Measurements from ENCODE around the gene SNX33.
"Not testable (repeated sequence)": the region's sequence is repeated elsewhere in the genome, so short reads cannot be mapped to it uniquely, and the experiment has no call there.

SNX33 gene, protein sequence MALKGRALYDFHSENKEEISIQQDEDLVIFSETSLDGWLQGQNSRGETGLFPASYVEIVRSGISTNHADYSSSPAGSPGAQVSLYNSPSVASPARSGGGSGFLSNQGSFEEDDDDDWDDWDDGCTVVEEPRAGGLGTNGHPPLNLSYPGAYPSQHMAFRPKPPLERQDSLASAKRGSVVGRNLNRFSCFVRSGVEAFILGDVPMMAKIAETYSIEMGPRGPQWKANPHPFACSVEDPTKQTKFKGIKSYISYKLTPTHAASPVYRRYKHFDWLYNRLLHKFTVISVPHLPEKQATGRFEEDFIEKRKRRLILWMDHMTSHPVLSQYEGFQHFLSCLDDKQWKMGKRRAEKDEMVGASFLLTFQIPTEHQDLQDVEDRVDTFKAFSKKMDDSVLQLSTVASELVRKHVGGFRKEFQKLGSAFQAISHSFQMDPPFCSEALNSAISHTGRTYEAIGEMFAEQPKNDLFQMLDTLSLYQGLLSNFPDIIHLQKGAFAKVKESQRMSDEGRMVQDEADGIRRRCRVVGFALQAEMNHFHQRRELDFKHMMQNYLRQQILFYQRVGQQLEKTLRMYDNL

DNA sequence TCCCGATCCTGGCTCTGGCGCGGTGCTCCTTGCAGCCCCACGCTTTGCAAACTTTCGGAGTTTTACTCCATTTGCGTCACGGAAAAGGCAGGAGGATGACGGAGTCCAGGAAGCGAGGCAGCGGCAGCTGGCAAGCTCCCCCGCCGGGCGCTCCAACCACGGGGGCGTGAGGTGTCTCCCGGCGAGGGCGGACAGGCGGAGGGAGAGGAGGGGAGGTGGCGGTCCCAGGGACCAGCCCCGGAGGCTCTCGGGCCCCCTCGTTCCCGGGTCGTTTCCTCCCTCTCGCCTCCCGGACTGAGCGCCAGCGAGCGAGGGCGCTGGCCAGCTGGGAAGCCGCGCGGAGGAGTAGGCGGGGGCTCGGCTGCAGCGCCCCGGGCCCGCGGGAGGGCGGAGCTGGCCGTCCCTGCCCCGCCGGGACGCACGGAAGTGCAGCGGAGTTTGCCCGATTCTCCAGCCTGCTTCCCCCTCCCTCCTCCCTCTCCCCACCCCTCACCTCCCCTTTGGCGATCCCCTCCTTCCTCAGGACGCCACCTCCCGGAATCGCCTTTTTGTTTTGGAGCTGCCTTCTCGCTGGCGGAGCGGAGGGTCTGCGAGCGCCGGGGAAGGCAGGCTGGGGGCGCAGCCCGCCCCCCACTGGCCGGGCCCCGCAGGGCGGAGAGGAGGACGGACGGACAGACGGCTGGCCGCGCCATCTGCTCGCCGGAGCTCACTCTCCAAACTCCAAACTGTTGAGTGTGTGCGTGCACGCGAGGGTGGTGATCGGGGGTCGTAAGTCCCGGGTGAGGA, at the start of gene SNX33:
TSS of gene SNX33 (plus strand) at position 543 of the 786 bp plus-strand sequence. CDS start 1,191 bp downstream, outside the sequence.
- DNase-seq: peak; percentile 54

DNA sequence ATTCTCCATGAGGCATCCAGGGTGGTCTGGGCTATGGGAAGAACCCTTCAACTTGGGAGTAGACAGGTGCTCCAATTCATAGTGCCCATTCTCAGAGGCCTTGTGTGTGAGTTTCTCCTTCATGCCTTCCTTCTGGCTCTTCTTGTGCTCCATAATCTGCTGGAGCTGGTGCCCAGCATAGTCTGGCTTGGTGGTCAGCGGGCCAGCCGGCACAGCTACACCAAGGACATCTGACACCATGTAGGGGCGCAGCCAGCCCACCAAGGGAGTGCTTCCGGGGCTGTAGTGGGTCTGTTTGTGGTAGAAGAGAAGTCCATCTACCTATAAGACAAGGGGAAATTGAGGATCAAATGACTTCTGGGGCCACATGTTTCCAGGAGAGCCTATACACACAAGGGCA, 49.4 kb upstream of the SNX33 start:
- DNase-seq: no peak

DNA sequence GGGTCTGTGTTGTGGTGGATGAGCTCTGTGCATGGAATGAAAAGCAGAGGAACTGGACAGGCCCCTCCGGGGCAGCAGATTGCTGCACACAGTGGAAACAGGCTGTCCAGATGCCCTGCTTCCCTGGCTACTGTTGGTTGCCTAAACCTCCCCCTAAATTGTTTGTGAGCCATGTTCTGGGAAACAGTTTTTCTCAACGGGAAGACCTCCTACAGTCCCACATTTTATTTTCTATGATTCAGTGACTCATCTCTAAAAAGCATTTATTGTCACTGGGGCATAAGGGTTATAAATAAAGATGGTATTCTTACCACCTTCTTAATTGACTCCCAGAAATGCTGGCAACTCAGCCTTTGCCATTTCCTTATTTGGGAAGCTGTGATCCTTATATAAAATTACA, 48.3 kb upstream of the SNX33 start:
- no peak for DNase-seq

DNA sequence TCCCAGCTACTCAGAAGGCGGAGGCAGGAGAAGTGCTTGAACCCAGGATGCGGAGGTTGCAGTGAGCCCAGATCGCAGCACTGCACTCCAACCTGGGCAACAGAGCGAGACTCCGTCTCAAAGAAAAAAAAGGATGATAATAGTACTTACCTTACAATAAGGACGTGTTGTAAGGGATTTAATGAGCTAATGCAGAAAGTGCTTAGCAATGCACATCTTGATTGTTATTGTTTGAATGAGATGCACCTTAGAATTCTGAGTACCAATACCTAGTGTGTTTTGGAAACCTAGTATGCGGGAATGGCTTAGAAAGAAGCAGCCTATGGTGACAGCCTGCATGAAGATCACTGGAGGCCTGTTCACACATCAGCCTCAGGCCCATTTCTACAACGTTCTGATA, 41.7 kb upstream of the SNX33 start:
- DNase-seq: no peak

DNA sequence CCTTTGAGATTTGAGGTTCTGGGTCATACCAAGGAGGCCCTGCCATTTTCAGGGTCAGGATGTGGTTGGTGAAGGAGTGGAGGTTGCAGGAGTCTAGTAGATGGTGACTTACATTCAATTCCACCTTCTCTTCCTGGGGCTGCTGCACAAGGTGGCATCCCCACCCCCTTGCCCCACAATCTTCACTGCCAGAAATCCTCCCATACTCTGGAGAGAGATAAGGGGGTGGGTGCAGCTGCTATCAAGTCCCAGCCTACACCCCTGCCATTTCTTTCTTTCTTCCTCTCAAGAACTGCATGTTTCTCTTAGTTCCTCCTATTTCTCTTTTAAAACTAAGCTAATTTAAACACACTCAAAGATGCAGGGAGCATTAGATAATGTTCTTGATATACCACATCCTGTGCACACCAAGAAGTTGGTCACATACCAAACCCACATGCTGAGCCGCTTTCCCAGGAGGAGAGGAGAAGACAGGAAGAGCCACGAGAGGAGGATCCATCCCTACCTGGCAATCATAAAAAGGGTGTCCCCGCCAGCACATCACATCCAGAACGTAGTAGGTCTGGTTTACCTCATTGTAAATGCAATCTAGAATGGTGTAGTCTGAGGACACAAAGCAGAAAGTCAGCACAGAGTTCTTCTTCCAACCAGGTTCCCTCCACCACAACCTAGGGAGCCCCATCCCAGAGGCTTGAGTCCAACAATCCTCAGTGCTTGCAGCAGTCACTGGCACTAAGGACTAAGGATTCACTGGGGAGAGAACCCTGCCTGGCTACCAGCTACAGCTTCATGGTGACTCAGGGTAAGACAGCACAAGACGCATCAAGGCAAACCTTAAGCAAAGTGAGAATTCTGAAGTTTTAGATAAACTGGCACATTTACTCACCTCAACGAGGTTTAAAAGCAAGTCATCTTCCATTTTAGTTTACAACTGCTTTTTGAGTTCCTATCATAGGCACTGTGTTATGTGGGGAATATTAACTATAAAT, 40.7 kb upstream of the SNX33 start:
- peak; percentile 95 for DNase-seq

DNA sequence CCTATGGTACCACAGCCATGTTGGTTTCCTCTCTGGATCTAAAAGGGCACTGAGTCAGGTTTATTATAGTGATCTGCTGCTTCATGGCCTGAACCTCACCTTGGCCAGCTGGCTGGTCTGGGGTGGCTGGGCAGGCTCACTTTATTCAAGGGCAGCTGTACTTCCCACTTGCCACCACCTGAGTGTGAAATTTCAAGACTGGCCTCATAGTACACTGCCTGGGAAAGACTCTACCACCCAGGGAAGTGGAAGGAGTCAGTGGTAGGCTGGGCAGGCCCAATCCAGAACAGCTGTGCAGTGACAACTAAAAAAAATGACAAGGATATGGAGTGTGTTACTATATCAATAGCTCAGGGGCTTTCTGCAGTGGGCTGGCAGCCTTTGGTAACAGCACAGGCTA, 30.9 kb upstream of the SNX33 start:
- DNase-seq: no peak

DNA sequence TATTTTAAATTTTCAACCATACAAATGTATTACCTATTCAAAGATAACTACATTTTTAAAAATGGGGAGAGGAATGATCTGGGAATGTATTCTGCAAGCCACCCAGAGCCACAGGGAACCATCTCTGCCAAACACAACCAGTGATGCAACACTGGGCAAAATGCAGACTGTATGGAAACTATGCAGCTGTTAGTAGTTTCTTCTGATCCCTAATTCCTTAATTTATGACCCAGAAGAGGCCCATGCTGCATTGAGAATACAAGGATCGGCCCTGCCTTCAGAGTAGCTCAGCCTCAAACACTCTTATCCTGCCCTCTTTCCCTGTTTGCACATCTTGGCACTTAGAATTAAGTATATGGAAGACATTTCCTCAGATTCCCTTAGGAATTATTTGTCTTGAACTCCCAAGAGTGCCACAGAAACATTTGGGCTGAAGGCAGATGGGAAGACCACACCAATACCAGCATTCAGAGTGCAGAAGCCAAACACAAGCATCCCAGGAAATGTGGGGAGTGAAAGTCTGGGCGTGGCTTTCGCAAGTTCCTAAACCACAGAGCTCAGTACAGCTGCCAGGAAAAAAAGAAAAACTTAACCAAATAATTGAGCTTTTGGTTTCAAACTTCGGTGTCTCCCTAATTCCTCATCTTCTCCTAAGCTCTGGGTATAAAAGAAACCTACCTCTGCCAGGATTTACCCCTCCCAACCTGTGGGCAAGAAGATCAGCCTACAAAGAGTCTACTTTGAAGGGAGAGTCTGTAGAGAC, 27.5 kb upstream of the SNX33 start:
- no peak for DNase-seq

DNA sequence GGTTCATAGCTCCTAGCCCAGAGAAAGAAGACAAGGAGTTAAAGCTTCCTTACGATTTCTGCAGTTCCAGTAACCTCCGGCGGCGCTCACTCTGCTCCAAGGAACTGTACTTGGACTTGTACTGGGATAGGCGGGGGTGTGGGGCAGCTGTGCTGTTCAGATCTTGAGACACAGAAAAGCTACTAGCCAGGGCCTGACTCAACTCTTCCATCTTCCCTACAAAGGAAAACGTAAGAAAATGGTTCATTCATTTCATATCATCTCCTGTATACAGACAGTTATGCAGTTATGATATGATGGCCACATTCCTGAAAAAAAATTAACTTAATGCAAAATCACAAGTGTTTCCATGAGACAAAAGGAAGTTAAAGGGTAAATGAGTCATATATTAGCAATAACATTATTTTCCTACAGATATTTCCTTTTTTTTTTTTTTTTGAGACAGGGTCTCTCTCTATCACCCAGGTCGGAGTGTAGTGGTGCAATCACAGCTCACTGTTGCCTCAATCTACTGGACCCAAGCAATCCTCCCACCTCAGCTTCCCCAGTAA, 26.8 kb upstream of the SNX33 start:
- DNase-seq: no peak

DNA sequence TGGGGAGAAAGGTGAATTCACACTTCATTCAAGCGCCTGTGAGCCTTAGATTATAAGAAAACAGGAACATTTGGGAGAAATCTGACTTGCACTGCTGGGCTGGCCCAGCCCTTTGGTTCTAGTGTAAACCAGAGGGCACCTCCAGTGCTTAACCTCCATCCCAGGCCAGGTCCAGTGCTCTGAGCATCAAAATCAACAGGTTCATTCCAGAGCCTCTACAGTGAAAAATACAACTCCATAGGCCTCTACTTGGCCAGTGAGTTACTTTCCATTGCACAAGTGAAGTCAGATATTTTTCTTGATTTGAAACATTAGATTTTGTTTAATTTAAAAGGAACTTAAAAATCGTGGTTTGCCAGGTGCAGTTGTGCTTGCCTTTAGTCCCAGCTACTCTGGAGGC, 25.2 kb upstream of the SNX33 start:
- no peak for DNase-seq

DNA sequence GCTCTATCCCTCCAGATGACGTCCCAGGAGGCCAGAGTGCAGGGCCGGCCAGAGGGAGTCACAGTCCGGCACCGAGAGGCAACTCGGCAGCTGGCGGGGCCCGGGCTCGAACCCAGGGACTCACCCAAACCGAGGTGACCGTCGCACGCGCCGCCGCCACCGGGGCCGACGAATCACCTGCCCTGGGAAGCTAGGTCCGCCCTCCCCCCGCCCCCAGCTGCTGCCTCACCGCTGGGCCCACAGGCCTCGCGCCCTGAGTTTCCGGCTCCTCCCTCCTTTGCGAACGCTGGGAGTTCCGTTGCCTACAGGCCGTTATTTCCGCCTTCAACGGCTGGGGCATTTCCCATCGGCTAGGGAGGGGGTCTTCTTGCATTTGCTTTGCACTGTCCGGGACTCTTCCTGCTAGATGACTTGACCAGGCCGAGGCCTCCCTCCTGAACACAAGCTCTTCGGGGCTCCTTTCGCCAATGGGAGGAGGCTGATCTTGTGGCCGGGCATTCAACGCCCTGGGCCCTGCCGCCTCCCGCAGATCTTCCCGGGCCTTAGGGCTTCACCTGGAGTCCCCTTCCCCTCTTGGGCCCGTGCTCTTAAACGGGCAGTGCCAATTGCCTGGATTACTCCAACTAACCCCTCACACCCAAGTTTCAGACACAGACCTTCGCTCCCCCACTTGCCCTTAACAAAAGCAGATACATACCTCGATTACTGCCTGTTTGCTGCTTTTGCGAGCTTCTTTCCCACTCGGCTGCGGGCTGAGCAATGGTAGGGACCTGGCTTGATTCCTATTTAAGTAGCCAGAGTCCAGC, 22.0 kb upstream of the SNX33 start, which contains the start of gene SNUPN:
TSS of gene SNUPN (minus strand) at position 184 of the 806 bp plus-strand sequence. CDS start 4,674 bp downstream, outside the sequence.
- peak; percentile 98 for DNase-seq

DNA sequence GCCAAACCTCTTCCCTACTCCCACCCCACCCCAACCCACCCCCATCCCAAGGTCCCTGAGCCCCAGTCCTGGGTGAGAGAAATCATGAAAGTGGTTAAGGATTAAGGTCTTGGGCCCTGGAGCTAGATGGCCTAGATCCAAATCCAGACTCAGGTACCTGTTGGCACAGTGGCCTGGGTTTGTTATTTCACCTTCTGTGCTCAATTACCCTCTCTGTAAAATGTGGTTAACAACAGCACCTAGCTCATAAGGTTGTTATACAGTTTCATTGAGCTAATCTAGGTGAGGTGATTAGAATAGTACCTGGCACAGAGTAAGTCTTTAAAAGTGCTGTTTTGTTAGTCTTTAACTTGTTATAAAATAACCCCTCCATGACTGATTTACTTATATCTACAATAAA, 15.8 kb upstream of the SNX33 start:
- DNase-seq: no peak

DNA sequence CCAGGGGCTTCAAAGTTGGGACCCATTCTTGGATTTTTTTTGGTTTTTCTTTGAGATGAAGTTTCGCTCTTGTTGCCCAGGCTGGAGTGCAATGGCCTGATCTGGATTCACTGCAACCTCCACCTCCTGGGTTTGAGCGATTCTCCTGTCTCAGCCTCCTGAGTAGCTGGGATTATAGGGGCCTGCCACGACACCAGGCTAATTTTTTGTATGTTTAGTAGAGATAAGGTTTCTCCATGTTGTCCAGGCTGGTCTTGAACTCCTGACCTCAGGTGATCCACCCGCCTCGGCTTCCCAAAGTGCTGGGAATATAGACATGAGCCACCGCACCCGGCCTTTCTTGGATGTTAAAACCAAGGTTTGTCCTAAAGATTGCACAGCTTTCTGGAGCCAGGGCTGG, 13.8 kb upstream of the SNX33 start:
- DNase-seq: not testable (repeated sequence)

DNA sequence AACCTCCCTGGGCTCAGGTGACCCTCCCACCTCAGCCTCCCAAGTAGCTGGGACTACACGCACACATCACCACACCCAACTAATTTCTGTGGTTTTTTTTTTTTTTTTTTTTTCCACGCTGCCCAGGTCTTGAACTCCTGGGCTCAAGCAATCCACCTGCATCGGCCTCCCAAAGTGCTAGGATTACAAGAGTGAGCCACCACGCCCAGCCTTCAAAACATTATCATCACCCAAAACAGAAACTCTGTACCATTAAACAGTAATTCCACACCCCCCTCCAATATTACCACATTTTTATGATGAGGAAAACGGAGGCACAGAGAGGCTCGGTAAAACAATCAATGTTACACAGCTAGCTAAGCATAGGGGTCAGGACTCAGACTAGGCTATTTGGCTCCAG, 11.7 kb upstream of the SNX33 start:
- no peak for DNase-seq

DNA sequence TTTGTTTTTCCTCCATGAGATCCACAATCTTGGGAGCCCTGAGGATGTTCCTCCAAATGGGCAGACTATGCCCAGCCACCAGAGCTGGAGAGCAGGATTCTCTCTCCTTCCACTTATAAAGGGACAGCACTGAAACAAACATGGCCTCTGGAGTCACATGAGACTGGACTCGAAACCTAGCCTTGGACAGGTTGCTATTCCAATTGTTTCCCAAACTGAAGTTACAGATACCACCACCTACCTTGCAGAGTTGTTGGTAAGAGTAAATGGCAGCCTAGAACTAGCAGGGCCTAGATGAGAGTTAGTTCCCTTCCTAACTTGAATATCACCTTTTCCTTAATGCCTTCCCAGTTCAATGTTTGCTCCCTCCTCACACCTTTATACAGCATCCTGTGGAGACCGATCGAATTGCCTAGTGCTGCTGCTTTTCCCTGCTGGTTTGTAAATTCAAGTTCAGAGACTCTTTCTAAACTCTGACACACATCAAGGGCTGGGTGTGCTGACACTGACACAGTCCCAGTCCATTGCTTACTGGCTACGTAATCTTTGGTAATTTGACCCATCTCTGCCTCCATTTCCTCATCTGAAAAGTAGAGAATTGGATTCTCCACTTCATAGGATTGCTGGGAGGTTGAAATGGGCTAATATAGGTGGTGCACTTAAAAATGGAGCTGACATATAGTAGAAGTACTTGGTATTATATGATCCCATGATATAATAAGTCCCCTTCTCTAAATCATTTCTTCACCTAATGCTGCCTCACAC, 10.3 kb upstream of the SNX33 start:
- DNase-seq: no peak

DNA sequence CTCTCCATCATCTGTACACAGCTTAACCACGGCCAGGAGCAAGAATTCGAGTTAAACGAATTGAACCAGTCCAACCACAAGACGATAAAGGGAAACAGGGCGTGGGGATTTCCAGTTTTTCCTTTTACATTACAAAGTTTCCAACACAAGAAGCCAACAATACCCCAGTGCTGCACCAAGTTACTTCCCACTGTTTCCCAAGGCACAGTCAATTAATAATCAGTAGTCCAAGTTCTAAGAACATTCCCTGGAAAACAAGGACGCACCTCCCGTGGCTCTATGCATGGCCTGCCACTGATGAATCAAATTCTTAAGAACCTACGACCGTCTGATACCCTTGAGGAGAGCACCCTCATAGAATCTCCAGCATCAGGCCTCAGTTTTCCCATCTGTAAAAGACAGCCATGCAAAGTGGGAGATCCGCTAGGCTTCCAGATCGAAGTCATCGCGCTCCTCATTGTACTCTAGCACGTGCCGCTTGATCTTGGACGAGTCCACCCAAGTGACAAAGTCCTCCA, 8.5 kb upstream of the SNX33 start:
- DNase-seq: peak; percentile 48

DNA sequence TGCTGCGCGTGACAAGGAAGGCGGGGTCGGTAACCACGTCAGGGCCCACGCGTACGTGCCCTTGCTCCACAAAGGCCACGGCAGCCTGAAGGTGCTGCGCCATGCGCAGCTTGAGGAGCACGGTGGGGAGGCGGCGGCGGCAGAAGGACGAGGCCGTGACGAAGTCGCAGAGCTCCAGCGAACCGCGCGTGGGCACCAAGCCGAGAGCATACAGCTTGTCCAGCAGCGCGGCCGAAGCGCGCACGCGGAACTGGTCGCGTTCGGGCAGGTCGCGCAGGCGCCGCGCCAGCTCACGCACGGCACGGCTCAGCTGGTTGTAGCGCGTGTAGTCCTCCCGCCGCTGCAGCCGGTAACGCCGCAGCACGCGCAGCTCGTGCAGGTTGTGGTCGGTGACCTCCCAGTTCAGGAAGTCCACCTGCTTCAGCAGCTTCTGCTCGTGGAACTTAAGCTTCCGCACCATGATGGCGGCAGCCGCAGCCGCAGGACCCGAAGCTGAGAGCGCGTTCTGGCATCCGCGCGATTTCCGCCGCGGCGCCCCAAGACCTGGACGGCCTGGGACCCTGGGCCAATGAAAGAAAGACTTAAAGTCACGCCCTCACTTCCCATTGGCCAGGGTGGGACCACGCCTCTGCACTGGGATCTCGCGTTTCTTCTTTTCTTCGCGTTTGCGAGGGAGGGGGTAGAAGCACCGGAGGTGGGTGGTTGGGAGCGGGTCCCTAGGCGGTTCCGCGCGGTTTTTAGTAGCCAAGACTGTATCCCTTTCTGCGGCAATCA, 7.8 kb upstream of the SNX33 start, which contains the start of gene IMP3:
TSS of gene IMP3 (minus strand) at position 516 of the 774 bp plus-strand sequence. CDS start at position 460, 56 bp downstream.
- peak; percentile 99 for DNase-seq

DNA sequence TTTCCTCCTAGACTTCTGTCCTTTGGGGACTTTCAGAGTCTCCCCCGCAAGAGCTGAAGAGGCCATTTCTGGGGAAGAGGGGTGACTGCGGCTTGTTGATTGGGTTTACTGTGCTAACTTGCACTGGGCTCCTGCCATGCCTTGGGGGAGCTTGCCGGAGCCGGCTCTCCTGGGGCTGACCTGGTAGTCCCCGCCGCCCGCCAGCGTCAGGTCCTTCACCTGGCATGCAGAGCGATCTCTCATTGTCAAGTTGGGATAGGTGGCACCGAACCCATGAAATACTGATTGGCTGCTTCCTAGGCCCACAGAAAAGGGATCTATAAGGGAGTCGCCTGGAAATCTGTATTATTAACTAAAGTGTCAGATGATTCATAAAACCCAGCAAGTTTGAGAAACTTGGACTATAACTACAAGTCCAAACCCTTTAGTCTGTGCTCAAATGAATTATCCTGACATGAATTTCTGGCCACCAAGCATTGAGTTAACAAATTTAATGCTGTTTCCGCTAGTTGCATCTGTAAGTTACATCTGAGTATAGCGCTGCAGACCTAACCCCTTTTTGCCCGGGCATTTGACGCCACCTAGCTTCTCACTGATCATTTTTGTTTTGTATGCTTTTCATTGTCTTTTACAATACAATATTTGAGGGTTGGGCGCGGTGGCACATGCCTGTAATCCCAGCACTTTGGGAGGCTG, 7.1 kb upstream of the SNX33 start:
- peak; percentile 90 for DNase-seq

DNA sequence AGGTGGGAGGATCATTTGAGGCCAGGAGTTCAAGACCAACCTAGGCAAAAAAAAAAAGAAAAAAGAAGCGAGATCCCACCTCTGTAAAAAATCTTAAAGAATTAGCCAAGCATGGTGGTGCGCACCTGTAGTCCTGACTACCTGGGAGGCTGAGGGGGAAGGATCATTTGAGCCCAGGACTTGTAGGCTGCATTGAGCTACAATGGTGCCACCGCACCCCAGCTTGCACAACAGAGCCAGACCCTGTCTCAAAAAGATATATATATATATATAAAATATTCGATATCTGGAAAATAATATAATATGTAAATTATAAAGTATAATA, 6.6 kb upstream of the SNX33 start:
- no peak for DNase-seq

Measured in hematopoietic multipotent progenitor cell treated with erythropoietin and hydrocortisone succinate and interleukin-3 and kit ligand, for 6 days (in vitro differentiated cells).